NCI-H2171 treated with DMSO at 0.1 percent for 48 hours (cell line): Measurements from ENCODE around the gene TCP11.

Experiments
- DNase-seq: peaks from one replicate; lab custom pipeline; 2025; lab: John Stamatoyannopoulos, UW

The TCP11 gene

GRCh38 chr6:35080821-35081425 is 60.2 kb downstream of the TCP11 start:
- DNase-seq = no peak

- DNase-seq = no peak
Observed at GRCh38 chr6:35080016-35080680, 61.0 kb downstream of the TCP11 start.

DNA sequence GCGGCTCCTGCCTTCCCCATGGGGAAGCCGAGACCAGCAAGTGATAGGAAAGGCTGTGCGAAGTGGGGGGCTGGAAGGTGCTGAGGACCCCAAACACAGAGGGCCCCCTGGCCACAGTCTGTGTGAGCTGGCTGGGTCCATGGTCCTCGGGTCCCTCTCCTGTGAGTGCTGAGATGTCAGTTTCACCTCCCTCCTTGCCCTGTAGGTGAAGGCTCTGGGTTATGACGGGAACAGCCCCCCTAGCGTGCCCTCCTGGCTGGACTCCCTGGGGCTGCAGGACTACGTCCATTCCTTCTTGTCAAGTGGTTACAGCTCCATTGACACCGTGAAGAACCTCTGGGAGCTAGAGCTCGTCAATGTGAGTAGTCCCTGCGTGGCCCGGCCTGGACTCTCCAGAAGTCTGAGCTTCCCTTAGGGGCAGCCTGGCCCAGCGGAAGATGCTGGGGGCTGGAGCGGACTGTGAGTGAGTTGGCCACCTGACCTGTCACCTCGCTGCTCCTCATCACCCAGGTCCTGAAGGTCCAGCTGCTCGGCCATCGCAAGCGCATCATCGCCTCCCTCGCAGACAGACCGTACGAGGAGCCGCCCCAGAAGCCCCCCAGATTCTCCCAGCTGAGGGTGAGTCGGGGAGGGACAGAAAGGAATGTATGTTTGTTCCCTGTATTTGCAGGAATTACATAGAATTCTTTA is 61.7 kb downstream of the TCP11 start:
- DNase-seq = no peak

DNA sequence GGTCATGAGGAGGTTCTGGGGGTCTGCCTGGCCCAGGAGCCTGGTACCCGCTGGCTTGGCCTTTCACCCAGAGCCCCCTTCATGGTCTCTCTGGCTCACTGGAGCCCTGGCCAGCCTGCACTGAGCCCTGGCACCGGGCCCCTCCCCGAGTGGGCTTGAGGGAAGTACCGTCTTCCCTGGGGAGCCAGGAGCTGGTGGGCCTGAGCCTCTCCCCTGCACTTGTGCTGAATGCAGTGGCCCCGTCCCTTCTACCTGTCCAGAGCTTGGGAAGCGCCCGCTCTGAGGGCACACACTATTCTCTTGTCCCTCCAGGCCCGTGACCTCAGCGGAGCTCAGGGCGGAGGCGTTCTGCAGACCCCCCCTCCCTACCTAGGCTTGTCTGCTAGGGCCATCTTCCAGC is 62.2 kb downstream of the TCP11 start:
- no peak for DNase-seq

GRCh38 chr6:35078226-35078850 is 62.8 kb downstream of the TCP11 start:
- DNase-seq = no peak

DNA sequence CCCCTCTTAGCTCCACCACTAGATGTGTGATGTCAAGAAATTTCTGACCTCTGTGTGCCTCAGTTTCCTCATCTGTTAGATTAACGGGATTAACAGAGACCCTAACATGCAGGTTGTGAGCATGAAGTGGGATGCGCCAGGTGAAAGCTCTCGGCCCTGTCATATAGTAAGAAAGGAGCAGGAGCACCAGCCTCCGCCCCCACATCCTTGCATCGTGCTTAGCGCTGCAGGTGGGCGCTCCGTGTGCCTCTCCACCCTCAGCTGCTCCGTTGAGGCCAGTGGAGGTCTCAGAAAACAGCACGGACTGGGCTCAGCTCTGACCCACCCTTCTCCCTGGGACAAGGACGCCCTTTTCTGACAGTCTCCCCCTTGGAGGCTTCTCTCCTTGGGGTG is 63.4 kb downstream of the TCP11 start:
- DNase-seq = no peak

DNA sequence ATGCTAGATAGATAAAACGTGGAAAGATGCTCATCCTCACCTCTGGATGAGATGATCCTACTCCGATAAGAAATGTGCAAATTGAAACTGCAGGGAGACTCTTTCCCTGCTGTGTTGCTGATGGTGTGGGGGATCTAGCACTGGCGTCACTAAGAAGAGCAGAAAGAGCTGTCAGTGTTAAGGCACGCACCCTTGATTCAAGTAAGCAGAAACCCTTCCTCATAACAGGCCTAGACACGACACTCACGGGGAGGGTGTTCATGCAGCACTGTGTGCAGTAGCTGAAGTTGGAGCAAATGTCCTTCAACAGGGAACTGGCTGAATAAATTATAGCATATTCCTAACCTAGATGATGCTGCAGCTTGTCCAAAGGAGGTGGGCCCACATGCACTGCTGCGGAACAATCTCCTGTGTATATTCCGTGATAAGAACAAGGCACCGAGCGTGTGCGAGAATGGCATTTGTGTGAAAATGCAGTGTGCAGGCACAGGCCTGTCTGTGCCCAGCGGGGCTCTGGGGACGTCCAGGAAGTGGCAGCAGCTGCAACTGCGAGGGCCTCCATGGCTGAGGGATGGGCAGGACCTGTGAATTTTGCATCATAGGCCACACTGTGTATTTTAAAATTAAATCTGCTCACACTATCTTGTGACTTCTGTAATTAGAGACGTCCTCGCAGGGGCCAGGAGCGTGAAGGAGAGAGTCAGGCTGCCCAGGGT is 64.0 kb downstream of the TCP11 start:
- peak; percentile 45 for DNase-seq

- DNase-seq = no peak
Observed at GRCh38 chr6:35073766-35074471, 67.2 kb downstream of the TCP11 start.

DNA sequence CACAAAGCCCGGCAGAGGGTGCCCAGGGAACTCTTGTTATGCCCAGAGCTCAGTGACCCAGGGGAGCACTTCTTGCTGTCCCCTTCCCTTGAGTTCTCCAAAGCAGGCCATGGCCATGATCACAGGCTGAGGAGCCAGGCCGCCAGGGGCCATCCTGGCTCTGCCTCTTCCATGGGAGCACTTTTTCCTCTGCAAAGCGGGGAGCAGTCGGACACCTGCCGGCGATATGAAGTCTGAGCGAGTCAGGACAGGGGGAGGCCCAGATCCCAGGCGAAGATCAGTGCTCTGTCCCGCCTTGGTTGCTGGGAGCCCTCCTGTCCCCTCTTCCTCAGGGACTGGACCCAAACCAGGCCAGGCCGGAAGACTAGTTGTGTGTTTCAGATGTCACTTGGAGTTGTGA is 67.9 kb downstream of the TCP11 start:
- no peak for DNase-seq

GRCh38 chr6:35072698-35073055 is 68.5 kb downstream of the TCP11 start:
- no peak for DNase-seq

GRCh38 chr6:35072051-35072697 is 69.0 kb downstream of the TCP11 start:
- no peak for DNase-seq

DNA sequence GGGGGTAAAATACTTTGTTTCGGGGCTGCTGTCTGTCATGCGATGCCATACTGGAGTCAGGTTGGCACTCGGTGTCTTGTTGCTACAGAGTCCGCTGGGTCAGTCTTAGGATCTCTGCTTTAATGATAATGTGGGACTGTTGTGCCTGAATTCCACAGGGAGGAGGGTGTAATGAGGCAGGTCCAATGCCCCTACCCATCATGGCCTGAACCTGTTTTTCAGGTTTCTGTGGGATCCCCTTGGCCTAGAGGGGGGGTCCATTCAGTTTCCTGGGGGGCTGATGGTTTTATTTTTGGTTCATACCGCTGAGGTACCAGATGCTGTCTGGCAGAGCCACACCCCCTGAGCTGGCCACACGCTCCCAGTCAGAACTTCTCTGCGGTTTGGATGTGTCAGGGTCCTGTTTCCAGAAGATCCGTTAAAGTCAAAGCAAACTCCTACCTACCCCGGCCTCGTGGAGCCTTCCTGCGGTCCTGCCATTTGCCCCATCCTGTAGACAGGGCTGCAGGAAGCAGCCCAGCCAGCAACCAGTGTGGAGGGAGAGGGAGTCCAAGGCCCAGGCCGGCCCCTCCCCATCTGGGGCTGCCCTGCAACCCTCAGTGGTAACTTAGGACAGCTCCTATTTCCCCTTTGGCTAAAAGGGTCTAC is 69.7 kb downstream of the TCP11 start:
- DNase-seq = no peak

DNA sequence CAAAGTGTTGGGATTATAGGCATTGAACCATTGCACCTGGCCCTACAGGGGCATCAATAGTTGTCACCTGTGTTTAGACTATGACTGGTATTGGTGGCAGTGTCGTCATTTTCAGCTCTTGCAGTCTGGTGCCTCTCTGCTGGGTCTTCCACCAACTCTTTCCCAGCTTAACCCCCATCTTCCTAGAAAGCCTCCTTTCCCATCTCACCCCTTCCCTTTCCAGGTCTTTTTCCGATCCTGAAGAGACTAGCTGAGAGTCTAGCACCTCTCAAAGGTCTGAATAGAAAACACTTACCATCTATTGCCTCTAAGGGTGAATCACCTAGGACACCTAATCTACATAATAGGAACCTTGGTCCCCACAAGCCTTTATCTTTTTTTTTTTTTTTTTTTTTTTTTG is 71.0 kb downstream of the TCP11 start:
- no peak for DNase-seq

DNA sequence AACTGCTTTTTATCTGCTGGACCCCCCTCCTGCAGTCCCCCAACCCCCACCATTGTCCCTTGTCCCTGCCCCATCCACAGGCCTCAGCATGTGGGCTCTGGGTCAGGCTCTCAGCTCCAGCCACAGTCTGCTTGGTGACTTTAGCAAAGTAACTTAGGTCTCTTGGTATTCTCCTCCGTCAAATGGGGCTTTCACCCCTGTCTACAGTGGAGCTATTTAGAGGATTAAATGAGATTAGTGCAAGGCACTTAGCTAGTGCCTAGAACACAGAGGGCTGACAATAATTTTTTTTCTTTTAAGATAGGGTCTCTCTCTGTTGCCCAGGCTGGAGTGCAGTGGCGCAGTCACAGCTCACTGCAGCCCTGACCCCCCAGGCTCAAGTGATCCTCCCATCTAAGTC is 71.9 kb downstream of the TCP11 start:
- DNase-seq = no peak

DNA sequence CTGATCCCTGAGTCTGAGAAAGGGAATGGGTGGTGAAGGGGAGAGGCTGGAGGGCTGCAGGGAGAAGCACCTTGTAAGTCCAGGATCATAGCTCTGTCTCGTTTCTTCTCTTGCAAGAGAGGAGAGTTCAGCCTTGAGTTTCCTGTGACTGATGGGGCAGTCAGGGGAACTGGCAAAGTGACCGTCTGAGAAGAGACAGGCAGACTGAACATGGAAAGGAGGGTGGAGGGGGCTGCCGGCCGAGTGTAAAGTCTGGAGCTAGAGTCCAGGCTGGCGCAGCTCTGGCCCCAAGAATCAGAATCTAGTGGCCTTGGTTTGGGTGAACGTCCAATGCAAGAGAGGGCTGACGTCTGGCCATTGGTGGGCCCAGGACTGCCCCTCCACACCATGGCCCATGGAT is 72.5 kb downstream of the TCP11 start:
- DNase-seq = no peak

DNA sequence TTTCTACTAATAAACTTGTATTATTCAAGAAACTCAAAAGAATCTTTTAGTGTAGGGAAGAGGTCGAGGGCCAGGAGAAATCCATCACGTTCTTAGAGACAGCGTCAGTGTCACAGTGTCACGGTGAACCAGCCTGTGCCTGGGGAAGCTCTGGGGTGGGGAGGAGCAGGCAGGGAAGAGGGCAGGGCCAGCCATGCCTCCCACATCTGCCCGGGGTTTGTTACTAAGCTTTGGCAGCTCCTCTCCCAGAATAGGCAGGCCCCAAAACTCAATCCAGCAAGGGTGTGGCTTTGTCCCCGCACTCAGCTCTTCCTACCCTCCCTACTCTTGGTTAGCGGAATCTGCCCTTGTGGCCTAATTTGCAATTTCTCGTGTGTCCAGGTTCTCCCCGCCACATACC is 72.9 kb downstream of the TCP11 start:
- DNase-seq = no peak
